Activated naive CD4-positive, alpha-beta T cell treated with anti-CD3 and anti-CD28 coated beads, Interleukin-2, amount 50 U/mL, for 16 hours (primary cell): ENCODE results near the gene RHO.
"Not testable (repeated sequence)": the region's sequence is repeated elsewhere in the genome, so short reads cannot be mapped to it uniquely, and the experiment has no call there.

Source experiments
- DNase-seq: peaks from one replicate; pipeline ENCODE4 v3.0.0-alpha.2; 2020

Gene RHO

DNA sequence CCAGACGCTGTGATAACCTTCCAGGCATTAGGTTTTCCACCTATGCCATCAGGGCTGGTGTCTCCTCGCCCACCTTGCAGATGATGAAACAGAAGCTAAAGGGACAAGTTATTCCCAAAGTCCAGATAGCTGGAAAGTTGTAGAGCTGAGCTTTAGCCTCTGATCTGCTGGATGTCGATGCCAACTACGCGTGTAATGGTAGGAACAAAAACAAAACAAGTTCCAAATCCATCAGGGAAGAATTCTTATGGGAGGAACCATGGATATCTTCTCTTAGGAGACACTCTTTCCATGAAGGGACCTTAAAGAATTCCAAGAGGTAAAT lies 28.1 kb upstream of the RHO start:
- no peak for DNase-seq

DNA sequence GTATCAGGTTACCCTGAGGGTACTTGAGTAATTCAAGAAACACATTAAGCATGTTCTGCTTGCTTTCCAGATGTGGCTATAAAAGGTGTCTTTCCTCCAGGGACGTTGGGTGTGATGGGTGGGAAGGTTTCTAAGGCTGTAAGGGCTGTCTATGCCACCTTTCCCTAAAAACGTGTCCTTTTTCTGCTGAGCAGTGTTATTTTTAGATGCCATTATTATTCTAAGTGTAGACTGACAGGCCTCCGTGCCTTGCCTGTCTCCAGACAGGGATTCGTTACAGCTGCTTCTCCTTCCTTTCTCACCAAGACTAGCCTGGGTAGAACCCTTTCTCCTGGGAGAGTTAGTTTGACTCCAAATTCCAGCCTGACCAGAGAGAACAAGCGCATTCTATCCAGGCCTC lies 26.8 kb upstream of the RHO start:
- DNase-seq, result no peak

DNA sequence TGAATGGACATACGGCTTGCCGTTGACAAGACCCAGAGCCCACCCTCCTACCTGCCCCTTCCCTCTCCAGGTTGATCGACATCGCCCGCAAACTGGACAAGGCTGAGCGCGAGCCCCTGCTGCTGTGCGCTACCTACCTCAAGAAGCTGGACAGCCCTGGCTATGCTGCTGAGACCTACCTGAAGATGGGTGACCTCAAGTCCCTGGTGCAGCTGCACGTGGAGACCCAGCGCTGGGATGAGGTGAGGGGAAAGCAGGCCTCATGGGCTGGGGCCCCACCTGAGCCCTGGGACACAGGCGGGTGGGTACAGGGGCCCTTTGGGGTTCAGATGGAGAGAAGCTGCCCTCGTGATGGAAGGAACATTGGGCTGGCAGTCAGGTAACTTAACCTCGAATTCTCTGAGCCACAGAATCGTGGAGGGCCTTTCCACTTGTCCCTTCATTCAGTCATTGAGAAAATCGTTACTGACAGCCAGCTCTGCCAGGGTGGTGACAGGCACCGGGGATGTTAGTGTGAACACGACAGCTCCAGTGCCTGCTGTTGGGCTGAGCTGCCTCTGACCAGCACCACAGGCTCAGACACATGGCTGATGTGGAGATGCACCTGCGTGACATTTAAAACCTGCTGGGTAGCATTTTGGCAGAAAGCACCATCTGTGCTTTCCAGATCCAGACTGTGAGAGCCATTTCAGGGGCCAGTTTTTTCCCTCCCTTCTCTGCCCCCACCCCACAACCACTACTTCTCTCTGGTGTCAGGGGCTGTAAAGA lies 25.6 kb upstream of the RHO start:
- DNase-seq, result no peak

DNA sequence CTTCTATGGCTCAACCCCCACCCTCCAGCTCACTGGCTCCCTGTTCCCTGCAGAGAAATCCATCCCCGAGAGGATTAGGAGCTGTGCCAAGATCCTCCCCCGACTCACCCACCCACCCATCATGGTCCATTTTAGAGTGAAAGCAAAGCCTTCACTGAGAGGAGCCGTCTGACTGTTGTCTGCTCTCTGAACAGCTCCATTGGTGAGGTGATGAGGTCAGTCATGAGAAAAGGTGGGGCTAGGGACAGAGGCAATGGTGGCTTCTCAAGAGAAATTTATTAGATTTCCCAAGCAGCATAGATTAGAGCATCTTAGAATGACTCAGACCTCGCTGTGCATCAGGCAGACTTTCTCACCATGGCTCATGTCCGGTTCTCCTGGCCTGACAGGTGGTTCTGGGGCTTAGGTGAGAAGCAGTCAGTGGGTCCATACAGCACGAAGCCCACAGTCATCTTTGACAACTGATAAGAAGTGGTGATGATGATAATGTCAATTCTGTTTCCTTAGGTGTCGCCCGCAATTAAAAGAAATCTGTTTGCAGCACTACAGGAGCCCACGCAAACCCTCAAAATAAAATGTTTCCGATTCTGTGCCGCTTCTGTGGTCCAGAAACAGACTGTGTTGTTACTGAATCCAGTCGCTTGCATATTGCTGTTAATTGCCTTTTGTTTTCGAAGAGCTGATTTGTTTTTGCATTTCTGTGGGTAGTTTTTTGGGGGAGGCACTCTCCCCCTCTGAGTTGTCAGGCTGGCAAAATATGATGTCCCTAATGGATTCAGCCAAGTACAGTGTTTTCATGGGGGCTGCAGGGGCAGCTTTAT lies 24.8 kb upstream of the RHO start:
- DNase-seq, result no peak

DNA sequence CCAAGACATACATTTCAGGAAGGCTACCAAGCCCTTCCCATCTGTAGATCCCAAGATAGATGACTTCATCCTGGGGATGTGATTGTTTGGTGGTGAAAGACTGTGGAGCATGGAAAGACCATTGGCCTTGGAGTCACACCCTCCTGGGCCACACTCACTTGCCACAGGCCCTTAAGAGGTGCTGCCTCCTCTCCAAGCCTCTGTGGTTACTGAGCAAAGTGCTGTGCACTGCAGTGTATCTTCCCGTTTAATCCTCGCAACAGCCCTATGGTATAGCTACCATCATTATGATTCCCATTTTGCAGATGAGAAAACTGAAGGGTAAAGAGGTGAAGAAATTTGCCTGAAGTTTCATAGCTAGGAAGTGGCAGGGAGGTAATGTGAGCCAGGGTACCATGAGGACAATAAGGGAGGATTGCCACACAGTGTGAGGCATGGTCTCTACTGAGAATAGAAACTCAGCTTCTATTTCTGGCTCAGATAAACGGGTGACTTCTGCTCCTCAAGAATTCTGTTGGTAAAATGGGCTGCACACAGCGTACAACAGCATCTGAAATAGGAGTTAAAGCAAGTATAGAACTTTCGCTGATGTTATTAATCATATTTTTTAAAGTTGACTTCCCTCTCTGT lies 23.9 kb upstream of the RHO start:
- DNase-seq, result no peak

DNA sequence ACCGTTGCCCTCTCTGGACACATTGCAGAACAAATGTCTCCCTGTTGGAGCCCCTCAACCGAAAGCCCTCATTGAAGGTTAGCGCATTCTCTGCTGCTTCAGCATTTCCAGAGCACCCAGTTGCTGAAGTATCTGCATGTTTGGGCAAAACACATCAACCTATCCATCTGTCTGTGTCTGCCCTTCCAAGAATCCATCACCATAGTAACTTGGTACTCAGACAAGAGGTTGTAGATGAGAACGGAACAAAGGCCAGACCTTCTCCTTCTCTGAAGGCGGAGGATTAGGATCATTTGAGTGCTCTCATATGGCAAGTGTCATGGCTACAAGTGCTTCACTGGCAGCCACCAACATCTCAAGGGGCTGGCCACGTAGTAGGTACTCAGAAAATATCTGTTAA lies 23.1 kb upstream of the RHO start:
- no peak for DNase-seq

DNA sequence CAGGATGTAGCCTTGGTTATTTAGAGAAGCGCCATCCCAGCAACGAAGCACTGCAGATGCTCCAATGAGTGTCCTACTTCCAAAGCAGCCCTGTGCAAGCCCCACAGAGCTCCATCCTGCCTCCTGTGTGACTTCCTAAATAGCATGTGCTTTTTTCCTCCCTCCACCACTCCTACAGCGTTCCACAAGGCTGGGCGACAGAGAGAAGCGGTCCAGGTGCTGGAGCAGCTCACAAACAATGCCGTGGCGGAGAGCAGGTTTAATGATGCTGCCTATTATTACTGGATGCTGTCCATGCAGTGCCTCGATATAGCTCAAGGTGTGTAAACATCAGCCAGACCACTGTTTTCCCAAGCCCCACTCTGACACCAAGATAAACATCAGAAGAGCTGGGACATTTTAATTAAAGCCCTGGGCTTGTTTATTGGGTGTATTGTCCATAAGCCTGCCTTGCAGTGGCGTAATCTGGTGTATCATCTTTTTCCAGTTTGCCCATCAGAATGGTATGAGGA lies 22.2 kb upstream of the RHO start:
- no peak for DNase-seq

DNA sequence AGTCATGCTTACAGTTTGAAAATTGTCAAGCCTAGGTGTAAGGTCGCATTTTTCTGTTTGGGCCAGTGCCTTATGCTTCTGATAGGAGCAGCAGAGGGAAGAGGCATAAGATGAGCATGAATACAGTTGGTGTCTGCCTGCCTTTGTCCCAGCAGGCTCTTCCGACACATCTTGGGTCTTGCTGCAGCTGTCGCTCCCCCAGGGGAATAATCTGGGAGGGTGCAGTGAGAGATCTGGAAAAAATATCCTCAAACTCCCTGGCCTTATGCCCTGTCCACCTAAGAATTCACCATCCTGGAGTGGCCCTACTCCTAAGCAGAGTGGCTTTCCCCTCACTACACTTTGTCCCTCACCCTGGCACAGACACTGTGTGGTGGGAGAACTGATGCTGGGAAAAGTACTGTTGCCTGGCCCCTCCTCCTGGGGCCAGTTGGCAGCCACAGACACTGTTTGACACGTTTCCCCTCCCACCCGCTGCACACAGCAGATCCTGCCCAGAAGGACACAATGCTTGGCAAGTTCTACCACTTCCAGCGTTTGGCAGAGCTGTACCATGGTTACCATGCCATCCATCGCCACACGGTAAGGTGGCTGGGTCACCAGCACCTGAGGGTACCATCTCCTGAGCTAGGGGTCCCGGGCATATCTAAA lies 21.1 kb upstream of the RHO start:
- no peak for DNase-seq

DNA sequence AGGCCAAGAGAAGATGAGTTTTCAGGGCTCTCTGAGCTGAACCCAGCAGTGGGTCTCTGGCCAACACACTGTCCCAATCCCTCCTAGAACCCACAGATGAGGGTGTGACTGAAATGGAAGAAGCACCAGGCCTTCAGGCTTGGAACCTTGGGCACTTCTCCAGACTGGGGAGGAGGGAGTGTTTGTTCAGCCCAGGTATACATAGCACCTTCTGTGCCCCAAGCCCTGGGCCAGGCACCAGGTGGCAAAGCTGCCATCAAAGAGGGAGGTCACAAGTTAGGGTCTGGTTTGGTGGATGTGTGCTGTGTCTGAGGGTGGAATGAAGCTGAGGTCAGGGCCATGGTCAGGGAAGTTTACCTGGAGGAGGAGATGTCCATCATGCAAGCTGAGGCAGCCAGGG lies 15.8 kb upstream of the RHO start:
- DNase-seq, result no peak

DNA sequence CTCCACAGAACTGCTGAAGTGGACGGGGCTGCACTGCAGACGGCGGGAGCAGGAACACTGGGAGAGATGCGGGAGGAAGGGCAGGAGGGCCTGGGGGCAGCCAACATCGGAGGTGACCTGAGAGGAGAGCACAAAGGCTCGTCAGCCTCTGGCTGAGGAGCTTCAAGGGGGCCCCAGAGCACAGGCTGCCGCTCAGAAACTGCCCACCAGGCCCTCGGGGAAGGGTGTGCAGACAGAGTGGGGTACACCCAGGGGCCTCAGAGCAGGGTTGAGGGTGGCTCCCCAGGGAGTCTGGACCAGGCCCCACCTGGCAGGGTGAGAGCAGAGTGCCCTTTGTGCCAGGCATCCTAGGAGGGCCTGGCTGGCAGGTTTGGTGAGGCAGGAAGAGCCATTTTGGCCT lies 14.7 kb upstream of the RHO start:
- DNase-seq, result no peak

DNA sequence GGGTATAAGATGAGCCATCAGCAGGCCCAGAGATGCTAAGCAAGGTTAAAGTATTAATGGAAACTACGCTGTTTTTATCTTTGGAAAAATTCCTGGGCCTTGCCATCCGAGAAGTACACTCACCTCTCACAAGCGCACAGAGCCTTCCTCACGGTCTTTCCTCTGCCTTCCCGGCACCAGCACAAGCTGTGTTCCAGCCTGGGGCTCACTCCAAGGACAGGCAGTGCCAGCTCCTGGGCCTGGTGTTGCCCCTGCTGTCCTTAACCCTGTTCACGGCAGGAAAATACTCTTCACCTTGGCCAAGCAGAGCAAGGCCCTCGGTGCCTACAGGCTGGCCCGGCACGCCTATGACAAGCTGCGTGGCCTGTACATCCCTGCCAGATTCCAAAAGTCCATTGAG lies 14.3 kb upstream of the RHO start:
- no peak for DNase-seq

DNA sequence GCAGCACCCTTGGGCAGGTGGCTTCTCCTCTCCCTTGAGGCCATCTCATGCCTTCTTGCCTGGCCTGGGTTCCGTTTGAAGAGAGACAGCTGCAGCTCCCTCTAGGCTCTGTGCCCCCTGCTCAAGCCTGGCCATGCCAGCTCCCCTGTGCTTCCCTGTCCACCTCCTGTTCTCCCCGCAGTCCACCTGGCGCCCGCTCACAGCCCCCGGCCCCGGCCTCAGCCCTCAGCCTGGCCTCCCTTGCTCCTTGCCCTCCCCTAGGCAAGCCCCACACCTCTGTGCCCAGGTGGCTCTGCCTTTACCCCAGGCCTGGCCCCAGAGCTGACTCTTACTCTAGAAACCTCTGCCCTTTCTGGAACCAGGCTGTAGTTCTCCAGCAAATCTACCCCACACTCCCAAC lies 13.9 kb upstream of the RHO start:
- DNase-seq, result no peak

DNA sequence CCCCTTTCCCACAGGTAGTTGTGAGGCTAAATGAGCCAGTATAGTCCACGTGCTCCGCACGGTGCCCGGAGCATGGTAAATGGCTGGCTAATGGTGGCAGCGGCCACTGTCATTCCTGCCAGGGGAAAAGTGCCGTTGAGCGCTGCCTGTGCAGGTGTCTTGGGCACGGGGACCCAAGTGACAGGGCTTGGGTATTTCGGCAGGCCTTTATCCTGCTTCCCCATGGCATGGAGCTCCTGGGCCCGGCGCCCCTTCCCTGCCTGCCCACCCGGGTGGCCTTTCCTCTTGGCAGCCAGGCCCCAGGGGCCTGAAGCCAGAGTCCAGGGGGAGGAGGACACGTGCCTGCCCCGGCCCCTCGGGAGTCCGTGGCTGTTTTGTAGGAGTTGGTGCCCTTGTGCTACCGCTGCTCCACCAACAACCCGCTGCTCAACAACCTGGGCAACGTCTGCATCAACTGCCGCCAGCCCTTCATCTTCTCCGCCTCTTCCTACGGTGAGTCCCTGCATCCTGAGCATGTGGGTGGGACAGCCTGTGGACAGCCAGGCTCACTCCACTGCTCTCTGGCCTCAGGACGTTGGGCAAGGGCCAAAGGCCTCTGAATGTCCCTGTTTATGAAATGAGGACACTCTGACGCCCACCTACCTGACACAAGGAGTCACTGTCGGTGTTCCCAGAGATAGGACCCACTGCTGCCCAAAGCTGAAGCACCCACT lies 13.2 kb upstream of the RHO start:
- not testable (repeated sequence) for DNase-seq

DNA sequence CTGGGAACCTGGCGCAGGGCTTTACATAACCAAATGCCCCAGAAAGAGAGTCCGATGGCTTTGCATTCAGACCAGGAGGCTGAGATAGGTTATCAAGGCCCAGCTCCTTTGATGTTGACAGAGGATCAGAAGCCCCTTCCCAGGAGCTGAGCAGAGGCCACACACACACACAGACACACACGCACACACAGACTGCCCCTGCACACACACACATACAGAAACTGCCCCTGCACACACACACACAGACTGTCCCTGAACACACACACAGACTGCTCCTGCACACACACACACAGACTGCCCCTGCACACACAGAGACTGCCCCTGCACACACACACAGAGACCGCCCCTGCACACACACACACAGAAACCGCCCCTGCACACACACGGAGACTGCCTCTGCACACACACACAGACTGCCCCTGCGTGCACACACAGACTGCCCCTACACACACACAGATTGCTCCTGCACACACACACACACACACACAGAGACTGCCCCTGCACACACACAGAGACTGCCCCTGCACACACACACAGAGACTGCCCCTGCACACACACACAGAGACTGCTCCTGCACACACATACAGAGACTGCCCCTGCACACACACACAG lies 12.5 kb upstream of the RHO start:
- not testable (repeated sequence) for DNase-seq

DNA sequence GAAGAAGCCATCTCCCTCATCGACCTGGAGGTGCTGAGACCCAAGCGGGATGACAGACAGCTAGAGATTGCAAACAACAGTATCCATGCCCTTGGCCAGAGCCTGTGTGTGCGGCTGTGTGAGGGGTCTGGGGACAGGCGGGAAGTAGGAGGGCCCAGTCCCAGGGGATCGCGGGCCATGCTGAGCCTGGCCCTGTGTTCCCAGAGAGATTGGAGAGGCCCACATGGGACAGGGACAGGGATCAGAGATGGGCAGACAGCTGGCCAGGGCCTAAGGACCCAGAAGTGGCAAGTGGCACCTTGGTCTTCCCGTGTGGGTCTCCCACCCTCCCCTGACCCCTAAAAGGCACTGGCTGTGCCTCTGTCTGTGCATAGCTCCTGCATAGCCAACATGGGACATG lies 10.9 kb upstream of the RHO start:
- no peak for DNase-seq

DNA sequence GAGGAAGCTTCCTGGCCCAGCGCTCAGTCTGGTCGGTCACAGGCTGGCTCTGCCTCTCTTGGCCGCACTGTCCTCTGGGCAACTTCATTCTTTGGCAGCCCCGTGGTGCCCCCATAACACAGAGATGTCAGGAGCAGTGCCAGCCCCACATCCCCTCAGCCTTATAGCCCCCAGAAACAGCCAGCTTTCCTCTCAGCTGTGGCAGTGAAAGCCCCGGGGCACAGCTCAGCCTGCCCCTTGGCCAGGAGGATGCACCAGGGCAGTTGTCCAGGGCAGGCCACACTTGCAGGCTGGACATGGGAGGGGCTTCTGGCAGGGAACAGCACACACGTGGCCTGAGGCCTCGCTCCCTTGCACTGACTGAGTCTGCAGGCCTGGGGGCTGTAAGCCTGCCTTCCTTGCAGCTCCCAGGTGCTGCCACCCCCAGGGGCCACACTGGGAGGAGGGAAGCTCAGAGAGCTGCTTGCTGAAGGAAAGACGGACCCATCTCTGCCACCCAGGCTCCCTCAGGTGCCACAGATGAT lies 10.3 kb upstream of the RHO start:
- no peak for DNase-seq

DNA sequence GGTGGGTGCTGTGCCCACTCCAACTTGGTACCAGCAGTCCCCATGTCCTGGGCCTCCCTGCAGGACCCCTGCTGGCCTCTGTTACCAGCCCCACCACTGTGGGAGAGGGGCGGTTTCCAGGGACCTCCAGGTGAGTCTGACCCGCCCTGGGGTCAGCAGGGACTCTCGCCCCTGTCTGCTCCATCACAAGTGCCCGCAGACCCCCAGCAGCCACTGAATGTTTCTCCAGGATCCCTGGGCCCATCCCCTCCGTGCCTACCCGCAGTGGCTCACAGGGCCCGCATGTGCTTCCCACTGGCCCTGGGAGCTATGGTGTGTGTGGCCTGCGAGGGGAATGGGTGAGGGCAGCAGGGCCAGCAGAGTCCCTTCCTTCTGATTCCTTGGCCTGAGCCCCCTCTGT lies 9.9 kb upstream of the RHO start:
- no peak for DNase-seq

DNA sequence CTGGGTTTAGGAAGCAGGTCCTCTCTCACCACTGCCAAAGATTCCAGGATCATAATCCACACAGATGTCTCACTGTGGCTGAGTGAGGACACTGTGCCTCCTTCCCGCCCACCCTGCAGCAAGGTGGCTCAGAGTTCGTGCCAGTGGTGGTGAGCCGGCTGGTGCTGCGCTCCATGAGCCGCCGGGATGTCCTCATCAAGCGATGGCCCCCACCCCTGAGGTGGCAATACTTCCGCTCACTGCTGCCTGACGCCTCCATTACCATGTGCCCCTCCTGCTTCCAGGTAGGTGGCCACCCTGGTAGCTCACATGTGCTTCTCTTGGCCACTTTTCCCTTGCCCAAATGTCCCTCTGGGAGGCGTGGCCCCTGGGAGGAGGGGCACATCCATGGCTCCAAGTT lies 9.0 kb upstream of the RHO start:
- no peak for DNase-seq

DNA sequence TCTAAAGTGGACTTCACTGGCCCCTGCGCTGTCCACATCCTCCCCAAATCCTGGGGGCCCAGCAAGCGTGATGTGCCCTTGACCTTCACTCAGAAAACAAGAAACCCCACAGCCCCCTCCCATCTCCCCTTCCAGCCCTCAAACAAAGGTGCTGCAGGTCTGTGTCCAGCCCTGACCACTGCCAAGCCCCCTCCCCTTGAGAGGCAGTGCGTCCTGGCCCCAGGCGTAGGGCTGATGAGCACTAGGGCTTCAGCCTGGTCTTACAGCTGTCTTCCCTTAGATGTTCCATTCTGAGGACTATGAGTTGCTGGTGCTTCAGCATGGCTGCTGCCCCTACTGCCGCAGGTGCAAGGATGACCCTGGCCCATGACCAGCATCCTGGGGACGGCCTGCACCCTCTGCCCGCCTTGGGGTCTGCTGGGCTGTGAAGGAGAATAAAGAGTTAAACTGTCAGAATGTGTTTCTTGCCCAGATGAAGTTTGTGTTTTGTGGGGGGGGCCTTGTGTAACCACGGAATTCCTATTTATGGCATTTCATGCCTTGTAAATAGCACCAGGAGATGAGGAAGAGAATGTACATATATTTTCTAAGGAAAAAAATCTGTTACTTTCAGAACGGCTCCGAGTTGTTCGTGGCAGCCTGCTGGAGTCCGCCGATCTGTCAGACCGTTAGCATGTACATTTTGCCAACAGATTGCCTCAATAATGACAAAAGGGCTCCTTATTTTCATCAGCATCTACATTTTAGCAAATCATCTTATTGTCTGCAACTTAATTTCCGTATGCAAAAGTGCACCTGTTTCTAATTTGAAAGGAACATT lies 8.3 kb upstream of the RHO start:
- DNase-seq, result no peak

DNA sequence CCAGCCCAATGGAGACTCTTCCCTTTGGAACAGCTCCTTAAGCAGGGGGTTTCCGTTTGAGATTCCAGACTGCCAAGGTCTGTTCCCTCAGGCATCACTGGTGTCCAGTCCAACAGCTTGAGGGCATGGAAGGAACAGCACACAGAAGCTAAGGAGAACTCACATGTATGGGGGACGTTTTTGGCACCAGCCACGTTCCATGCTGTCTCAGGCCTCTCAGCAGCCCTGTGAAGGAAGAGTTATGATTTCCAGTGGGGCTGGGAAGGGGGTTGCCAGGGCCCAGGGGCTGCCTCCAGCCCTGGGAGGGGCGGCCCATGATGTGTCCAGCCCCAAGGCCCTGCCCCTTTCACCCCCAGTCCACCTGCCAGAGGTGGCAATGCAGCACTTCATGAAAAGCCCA lies 7.5 kb upstream of the RHO start:
- no peak for DNase-seq

DNA sequence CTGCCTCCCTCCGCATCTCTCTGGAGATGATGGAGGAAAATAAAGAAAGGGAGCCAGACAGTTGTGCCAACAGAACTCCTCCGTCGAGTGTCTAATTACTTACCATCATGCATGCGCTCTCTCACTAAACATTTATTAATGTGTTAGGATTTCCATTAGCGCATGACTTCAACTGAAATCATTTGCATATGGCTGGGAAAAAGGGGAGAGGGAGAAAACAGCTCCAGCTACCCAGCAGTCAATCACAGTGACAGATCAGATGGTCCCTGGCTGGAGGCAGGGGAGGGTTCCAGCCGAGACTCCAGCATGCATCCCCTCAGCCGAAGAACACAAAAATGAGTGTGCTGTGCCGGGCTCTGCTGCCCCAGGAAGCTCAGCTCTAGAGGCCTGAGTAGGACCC lies 6.8 kb upstream of the RHO start:
- no peak for DNase-seq
